ENCODE measurements around the gene MCF2L. TPM values are rescaled to one million over a fixed set of nuclear protein-coding genes. Genes with fewer than 3 reads are reported as not detected.

The MCF2L gene
- total and polyA plus RNA-seq, 10 of the 15 experiments (the other 5 are each of a cell fraction or from before 2014, with no cell fraction given), result 0.06 to 1.1 (median 0.21) TPM; not detected in 2

GRCh38 chr13:113040031-113040430 lies 71.0 kb downstream of the MCF2L start:
- no peaks in the 10 kb centered on the region for H3K9me3 ChIP-seq (replicated peaks; ENCODE audit: control insufficient read depth, insufficient read depth, low read length)
- in situ Hi-C loops (cut with MboI), result no loop called here
- no peaks in the 10 kb centered on the region for H3K79me2 ChIP-seq (ENCODE audit: control insufficient read depth, insufficient read depth, low read length)
- no peak overlapping the region for H2AFZ ChIP-seq (ENCODE audit: control insufficient read depth, low read depth, low read length)
- no peak for DNase-seq (ENCODE audit: low read depth, low spot score)
- no peaks in the 10 kb centered on the region for H3K4me1 ChIP-seq (ENCODE audit: control insufficient read depth, insufficient read depth, low read length)
- no TSS peak for BruUV-seq (replicated peaks)
- ChIA-PET CTCF (interaction anchor here (1.1 kb wide), 1 partner anchor 10 kb away, joined by 4 read pairs; no protein-coding TSS in a partner anchor), RAD21 (ENCODE audit: unreplicated experiment) (no interaction called here), SMC1A (ENCODE audit: uncharacterized antibody, unreplicated experiment) (no interaction called here), POLR2A (no interaction called here)
- WGBS (ENCODE audit: insufficient coverage, insufficient replicate concordance, low lambda C conversion rate, missing lambda C conversion rate), result 79% methylated on average over 8 of the region's 8 CpGs
- no peak overlapping the region for H3K9ac ChIP-seq (ENCODE audit: control insufficient read depth, insufficient read depth, low read length)
- H3K4me3 ChIP-seq, result no peak overlapping the region
- TF ChIP-seq BRCA1 (IDR thresholded peaks at IDR 0.05; ENCODE audit: low read depth, low read length), result no peak
- TF ChIP-seq SMARCA5 (IDR thresholded peaks at IDR 0.05), result no peak
- TF ChIP-seq, protein P1, sequence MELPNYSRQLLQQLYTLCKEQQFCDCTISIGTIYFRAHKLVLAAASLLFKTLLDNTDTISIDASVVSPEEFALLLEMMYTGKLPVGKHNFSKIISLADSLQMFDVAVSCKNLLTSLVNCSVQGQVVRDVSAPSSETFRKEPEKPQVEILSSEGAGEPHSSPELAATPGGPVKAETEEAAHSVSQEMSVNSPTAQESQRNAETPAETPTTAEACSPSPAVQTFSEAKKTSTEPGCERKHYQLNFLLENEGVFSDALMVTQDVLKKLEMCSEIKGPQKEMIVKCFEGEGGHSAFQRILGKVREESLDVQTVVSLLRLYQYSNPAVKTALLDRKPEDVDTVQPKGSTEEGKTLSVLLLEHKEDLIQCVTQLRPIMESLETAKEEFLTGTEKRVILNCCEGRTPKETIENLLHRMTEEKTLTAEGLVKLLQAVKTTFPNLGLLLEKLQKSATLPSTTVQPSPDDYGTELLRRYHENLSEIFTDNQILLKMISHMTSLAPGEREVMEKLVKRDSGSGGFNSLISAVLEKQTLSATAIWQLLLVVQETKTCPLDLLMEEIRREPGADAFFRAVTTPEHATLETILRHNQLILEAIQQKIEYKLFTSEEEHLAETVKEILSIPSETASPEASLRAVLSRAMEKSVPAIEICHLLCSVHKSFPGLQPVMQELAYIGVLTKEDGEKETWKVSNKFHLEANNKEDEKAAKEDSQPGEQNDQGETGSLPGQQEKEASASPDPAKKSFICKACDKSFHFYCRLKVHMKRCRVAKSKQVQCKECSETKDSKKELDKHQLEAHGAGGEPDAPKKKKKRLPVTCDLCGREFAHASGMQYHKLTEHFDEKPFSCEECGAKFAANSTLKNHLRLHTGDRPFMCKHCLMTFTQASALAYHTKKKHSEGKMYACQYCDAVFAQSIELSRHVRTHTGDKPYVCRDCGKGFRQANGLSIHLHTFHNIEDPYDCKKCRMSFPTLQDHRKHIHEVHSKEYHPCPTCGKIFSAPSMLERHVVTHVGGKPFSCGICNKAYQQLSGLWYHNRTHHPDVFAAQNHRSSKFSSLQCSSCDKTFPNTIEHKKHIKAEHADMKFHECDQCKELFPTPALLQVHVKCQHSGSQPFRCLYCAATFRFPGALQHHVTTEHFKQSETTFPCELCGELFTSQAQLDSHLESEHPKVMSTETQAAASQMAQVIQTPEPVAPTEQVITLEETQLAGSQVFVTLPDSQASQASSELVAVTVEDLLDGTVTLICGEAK (IDR thresholded peaks at IDR 0.05; ENCODE audit: borderline replicate concordance), result no peak
- no peak for TF ChIP-seq PAX8 (IDR thresholded peaks at IDR 0.05)
- no peak for TF ChIP-seq CHD4 (IDR thresholded peaks at IDR 0.05)
- no peak for TF ChIP-seq MEF2B (IDR thresholded peaks at IDR 0.05; ENCODE audit: partially characterized antibody, poor library complexity, severe bottlenecking)
- no peak for TF ChIP-seq GATAD2B (conservative IDR thresholded peaks at IDR 0.05; ENCODE audit: low read depth)
- TF ChIP-seq NR2C1 (IDR thresholded peaks at IDR 0.05), result no peak
- no peak for TF ChIP-seq SREBF1 (IDR thresholded peaks at IDR 0.05; ENCODE audit: low read length)
- TF ChIP-seq IKZF1 (conservative IDR thresholded peaks at IDR 0.05), result no peak
- TF ChIP-seq ATF7 (IDR thresholded peaks at IDR 0.05; ENCODE audit: low read depth), result no peak
- no peak for TF ChIP-seq EZH2 (IDR thresholded peaks at IDR 0.05; ENCODE audit: borderline replicate concordance, control insufficient read depth, low read depth, low read length)
- TF ChIP-seq CHD2 (IDR thresholded peaks at IDR 0.05; ENCODE audit: borderline replicate concordance, low read depth, low read length), result no peak
- TF ChIP-seq KAT2A (conservative IDR thresholded peaks at IDR 0.05; ENCODE audit: control insufficient read depth, low read depth, low read length), result no peak
- TF ChIP-seq ZBED1 (IDR thresholded peaks at IDR 0.05; ENCODE audit: borderline replicate concordance), result no peak
- TF ChIP-seq CEBPB (IDR thresholded peaks at IDR 0.05; ENCODE audit: borderline replicate concordance in 1 of 2, low read depth in 2 of 2, low read length in 2 of 2), result no peak
- TF ChIP-seq POU2F2 (IDR thresholded peaks at IDR 0.05; ENCODE audit: borderline replicate concordance, low read depth, low read length), result no peak
- no peak for FAIRE-seq
- H4K20me1 ChIP-seq (ENCODE audit: control insufficient read depth, insufficient read depth), result no peaks in the 10 kb centered on the region
- no peak overlapping the region for H3K4me2 ChIP-seq (ENCODE audit: control insufficient read depth, insufficient read depth)
- H3K27me3 ChIP-seq (replicated peaks in 1 of 2; ENCODE audit: control insufficient read depth in 2 of 2, insufficient read depth in 2 of 2, low read length in 1 of 2), result no peaks in the 10 kb centered on the region
- no peak overlapping the region for H3K27ac ChIP-seq (ENCODE audit: control insufficient read depth, insufficient read depth)
- no peaks in the 10 kb centered on the region for H3K36me3 ChIP-seq (ENCODE audit: control insufficient read depth in 2 of 2, insufficient read depth in 2 of 2, low read length in 1 of 2)
- no peak for ATAC-seq
- intact Hi-C loops (cut with micrococcal nuclease; ENCODE audit: unreplicated experiment), result no loop called here
